Stimulated activated CD8-positive, alpha-beta memory T cell treated with anti-CD3 and anti-CD28 coated beads, Interleukin-12 subunit alpha, Interleukin-12 subunit beta, amount 100 ng/mL, for 24 hours (primary cell): ENCODE measurements around the gene TMEM150B.

Experiments
- DNase-seq: peaks from one replicate; pipeline ENCODE4 v3.0.0-alpha.2; 2020; ENCODE audit errors: extremely low read depth

The TMEM150B gene

GRCh38 chr19:55279340-55279739, 45.8 kb downstream of the TMEM150B start:
- no peak for DNase-seq

GRCh38 chr19:55278391-55279135, 46.6 kb downstream of the TMEM150B start:
- no peak for DNase-seq

- DNase-seq, result no peak
These were observed 47.6 kb downstream of the TMEM150B start for GRCh38 chr19:55277494-55277893.

DNA sequence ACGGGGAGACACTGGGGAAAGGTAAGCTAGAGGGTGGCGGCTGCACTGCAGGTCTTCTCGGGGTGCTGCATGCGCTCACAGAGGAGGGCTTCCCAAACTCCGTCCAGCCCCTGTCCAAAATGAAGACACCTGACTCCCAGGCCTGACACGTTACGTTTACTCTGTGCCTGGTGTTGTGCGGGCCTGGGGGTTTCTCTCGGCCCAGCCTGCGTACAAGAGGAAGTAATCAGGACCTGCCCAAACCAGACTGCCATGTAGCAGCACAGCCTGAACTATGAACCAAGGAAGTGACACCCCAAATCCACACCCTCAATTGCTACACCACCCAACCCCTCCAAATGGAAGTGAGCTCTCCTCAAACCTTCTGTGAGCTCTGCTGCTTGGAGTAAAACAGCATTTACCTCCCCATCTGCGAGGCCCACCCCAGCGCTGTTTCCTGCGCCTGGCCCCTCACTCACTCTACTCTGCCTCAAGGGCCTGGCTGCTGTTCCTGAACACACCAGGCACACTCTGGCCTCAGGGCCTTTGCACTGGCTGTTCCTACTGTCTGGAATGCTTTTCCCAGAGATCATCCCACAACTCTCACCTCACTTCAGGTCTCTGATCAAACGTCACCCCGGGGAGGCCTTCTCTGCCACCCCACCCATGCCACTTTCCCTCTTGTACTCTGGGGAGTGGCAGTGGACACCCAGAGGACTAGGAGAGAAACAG, 48.3 kb downstream of the TMEM150B start:
- DNase-seq, result no peak

GRCh38 chr19:55275851-55276719, 49.1 kb downstream of the TMEM150B start:
- DNase-seq, result no peak

- DNase-seq, result no peak
These were observed 51.0 kb downstream of the TMEM150B start for GRCh38 chr19:55273978-55274707.

GRCh38 chr19:55272142-55272541, 53.0 kb downstream of the TMEM150B start:
- no peak for DNase-seq

DNA sequence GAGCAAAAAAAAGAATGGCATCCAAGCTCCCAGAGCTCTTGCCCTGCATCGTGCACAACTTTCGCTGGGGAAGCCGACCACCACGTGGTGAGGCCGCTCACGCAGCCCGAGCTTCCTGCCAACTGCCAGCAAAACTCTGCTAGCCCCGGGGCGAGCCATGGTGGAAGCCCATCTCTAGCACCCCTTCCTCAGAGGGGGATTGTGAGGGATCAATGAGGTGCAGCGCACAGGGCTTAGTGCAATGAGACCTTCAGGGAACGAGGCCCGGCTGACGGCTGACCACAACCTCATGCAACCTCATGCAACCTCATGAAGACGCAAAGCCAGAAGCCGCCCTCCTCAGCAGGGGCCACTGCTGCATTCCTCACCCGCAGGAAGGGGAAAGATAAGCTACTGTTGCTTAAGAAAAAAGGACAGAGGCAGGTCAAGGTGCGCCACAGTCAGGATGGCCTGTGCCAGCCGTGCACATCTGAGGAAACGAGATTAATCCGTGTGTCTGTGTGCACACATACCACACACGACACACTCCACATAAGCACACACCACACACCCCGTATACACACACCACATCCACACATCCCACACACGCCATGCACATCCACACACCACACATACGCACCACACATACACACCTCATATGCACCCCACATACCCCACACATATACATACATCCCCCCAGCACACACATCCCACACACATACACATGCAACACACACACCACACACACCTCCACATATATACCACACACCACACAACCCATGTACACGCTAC, 54.8 kb downstream of the TMEM150B start:
- DNase-seq, result no peak

- DNase-seq, result no peak
These were observed 55.8 kb downstream of the TMEM150B start for GRCh38 chr19:55269299-55269698.

DNA sequence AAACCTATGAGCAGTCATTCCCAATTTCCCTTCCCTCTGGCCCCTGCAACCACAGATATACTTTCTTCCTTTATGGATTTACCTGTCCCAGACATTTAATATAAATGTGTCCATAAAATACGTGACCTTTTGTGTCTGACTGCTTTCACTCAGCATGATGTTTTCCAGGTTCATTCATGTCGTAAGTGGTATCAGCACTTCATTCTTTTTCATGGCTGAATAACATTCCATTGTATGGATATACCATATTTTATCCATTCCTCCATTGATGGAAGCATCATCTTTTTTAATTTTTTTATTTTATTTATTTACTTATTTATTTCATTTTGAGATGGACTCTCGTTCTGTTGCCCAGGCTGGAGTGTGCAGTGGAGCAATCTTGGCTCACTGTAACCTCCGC, 58.3 kb downstream of the TMEM150B start:
- no peak for DNase-seq

DNA sequence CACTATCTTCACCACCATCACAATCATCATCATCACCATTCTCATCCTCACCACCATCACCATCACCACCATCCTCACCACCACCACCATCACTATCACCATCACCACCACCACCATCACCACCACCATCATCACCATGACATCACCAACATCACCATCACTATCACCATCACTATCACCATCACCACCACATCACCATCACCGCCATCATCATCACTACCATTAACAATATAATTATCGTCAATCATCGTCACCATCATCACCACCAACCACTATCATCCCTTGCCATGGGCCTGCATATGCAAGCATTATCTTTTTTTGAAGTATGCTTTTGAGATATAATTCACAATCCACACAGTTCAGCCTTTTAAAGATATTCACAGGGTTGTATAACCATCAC, 58.7 kb downstream of the TMEM150B start:
- DNase-seq, result no peak

GRCh38 chr19:55265723-55266386, 59.3 kb downstream of the TMEM150B start:
- DNase-seq, result no peak

DNA sequence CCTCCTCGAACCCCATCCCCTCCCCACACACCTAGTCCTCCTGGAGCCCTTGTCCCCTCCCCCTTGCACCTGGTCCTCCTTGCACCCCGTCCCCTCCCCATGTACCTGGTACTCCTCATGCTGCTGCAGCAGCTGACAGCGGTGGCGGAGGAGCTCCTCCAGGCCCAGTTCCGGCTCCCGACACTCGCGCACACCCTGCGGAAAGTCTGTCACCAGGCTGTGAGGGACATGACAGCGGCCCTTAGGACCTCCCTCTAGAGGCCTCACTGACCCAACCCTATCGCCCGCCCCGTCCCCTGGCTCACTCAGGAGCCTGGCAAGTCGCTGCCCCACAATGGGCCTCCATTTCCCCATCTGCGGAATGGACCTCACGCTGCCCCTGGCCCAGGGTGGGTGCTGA, 60.0 kb downstream of the TMEM150B start:
- DNase-seq, result no peak

DNA sequence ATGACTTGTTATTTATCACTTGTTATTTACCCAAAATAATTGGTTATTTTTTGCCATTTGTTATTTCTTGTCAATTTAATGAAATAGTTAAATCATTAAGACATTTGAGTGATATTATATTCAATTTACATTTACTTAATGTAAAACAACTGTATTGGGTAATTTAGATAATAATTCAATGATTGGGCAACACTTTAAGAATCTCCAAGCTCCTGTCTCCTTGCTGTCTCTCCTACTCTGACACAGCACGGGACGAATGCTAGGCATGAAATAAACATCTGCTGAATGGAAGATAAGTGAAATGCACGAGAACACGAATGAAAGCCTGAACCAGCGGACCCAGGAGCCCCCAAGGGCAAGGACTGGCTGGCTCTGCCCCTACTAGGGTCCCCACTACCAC, 60.6 kb downstream of the TMEM150B start:
- no peak for DNase-seq
